Measurements from ENCODE around the gene C20orf144.
A peak's percentile ranks its signal among the peaks of the same experiment; 100 is the strongest.

C20orf144 gene

GRCh38 chr20:33676652-33677645 lies 14.8 kb downstream of the C20orf144 start:
- Histone ChIP-seq H3K9ac (ENCODE audit: low read depth in 1 of 2, low read length in 2 of 2) (no peak overlapping the region), H3K9me3 (ENCODE audit: control insufficient read depth in 1 of 2, low read length in 2 of 2) (no peaks in the 10 kb centered on the region), H3K36me3 (ENCODE audit: control insufficient read depth in 1 of 2, insufficient read depth in 2 of 2, low read length in 2 of 2) (peaks cover 0 to 12% of the 10 kb centered on the region in 2 donors), H3K27ac (ENCODE audit: low read depth, low read length) (no peak overlapping the region), H3K4me3 (ENCODE audit: low read depth in 1 of 2, low read length in 2 of 2) (no peak overlapping the region), H3K27me3 (ENCODE audit: control insufficient read depth in 1 of 2, insufficient read depth in 2 of 2, low read length in 2 of 2) (no peaks in the 10 kb centered on the region), H3K4me1 (ENCODE audit: control insufficient read depth in 1 of 2, insufficient read depth in 2 of 2, low read length in 2 of 2) (peaks cover 25 to 30% of the 10 kb centered on the region in 2 donors)

- no peaks in the 10 kb centered on the region for H3K27me3 ChIP-seq (ENCODE audit: control insufficient read depth in 1 of 2, insufficient read depth in 2 of 2, low read length in 2 of 2)
- no peak overlapping the region for H3K9ac ChIP-seq (ENCODE audit: low read depth in 1 of 2, low read length in 2 of 2)
- H3K36me3 ChIP-seq (ENCODE audit: control insufficient read depth in 1 of 2, insufficient read depth in 2 of 2, low read length in 2 of 2) = peaks cover 0 to 11% of the 10 kb centered on the region in 2 donors
- no peaks in the 10 kb centered on the region for H3K9me3 ChIP-seq (ENCODE audit: control insufficient read depth in 1 of 2, low read length in 2 of 2)
- H3K4me1 ChIP-seq (ENCODE audit: control insufficient read depth in 1 of 2, insufficient read depth in 2 of 2, low read length in 2 of 2) = peaks cover 20 to 22% of the 10 kb centered on the region in 2 donors
- no peak overlapping the region for H3K4me3 ChIP-seq (ENCODE audit: low read depth in 1 of 2, low read length in 2 of 2)
- H3K27ac ChIP-seq (ENCODE audit: low read depth, low read length) = no peak overlapping the region
These were observed 16.0 kb downstream of the C20orf144 start for GRCh38 chr20:33677991-33678702.

GRCh38 chr20:33679758-33680485 lies 17.8 kb downstream of the C20orf144 start:
- Histone ChIP-seq H3K36me3 (ENCODE audit: control insufficient read depth in 1 of 2, insufficient read depth in 2 of 2, low read length in 2 of 2) (peaks cover 0 to 11% of the 10 kb centered on the region in 2 donors), H3K9ac (ENCODE audit: low read depth in 1 of 2, low read length in 2 of 2) (no peak overlapping the region), H3K4me3 (ENCODE audit: low read depth in 1 of 2, low read length in 2 of 2) (no peak overlapping the region), H3K4me1 (ENCODE audit: control insufficient read depth in 1 of 2, insufficient read depth in 2 of 2, low read length in 2 of 2) (peaks cover 15 to 17% of the 10 kb centered on the region in 2 donors), H3K9me3 (ENCODE audit: control insufficient read depth in 1 of 2, low read length in 2 of 2) (no peaks in the 10 kb centered on the region), H3K27me3 (ENCODE audit: control insufficient read depth in 1 of 2, insufficient read depth in 2 of 2, low read length in 2 of 2) (no peaks in the 10 kb centered on the region), H3K27ac (ENCODE audit: low read depth, low read length) (no peak overlapping the region)

GRCh38 chr20:33680686-33681085 lies 18.6 kb downstream of the C20orf144 start:
- Histone ChIP-seq H3K27ac (ENCODE audit: low read depth, low read length) (no peak overlapping the region), H3K4me1 (ENCODE audit: control insufficient read depth in 1 of 2, insufficient read depth in 2 of 2, low read length in 2 of 2) (peaks cover 14 to 17% of the 10 kb centered on the region in 2 donors), H3K9me3 (ENCODE audit: control insufficient read depth in 1 of 2, low read length in 2 of 2) (no peaks in the 10 kb centered on the region), H3K27me3 (ENCODE audit: control insufficient read depth in 1 of 2, insufficient read depth in 2 of 2, low read length in 2 of 2) (no peaks in the 10 kb centered on the region), H3K4me3 (ENCODE audit: low read depth in 1 of 2, low read length in 2 of 2) (no peak overlapping the region), H3K9ac (ENCODE audit: low read depth in 1 of 2, low read length in 2 of 2) (no peak overlapping the region), H3K36me3 (ENCODE audit: control insufficient read depth in 1 of 2, insufficient read depth in 2 of 2, low read length in 2 of 2) (peaks cover 0 to 11% of the 10 kb centered on the region in 2 donors)

- Histone ChIP-seq H3K4me1 (ENCODE audit: control insufficient read depth in 1 of 2, insufficient read depth in 2 of 2, low read length in 2 of 2) (peaks cover 12 to 14% of the 10 kb centered on the region in 2 donors), H3K9ac (ENCODE audit: low read depth in 1 of 2, low read length in 2 of 2) (no peak overlapping the region), H3K27ac (ENCODE audit: low read depth, low read length) (no peak overlapping the region), H3K27me3 (ENCODE audit: control insufficient read depth in 1 of 2, insufficient read depth in 2 of 2, low read length in 2 of 2) (no peaks in the 10 kb centered on the region), H3K4me3 (ENCODE audit: low read depth in 1 of 2, low read length in 2 of 2) (no peak overlapping the region), H3K36me3 (ENCODE audit: control insufficient read depth in 1 of 2, insufficient read depth in 2 of 2, low read length in 2 of 2) (peaks cover 0 to 11% of the 10 kb centered on the region in 2 donors), H3K9me3 (ENCODE audit: control insufficient read depth in 1 of 2, low read length in 2 of 2) (no peaks in the 10 kb centered on the region)
These were observed 19.2 kb downstream of the C20orf144 start for GRCh38 chr20:33681288-33681687.

- H3K9ac ChIP-seq (ENCODE audit: low read depth in 1 of 2, low read length in 2 of 2) = no peak overlapping the region
- no peaks in the 10 kb centered on the region for H3K9me3 ChIP-seq (ENCODE audit: control insufficient read depth in 1 of 2, low read length in 2 of 2)
- H3K36me3 ChIP-seq (ENCODE audit: control insufficient read depth in 1 of 2, insufficient read depth in 2 of 2, low read length in 2 of 2) = peaks cover 0 to 11% of the 10 kb centered on the region in 2 donors
- no peak overlapping the region for H3K27ac ChIP-seq (ENCODE audit: low read depth, low read length)
- peaks cover 16% of the 10 kb centered on the region in 2 donors for H3K4me1 ChIP-seq (ENCODE audit: control insufficient read depth in 1 of 2, insufficient read depth in 2 of 2, low read length in 2 of 2)
- no peak overlapping the region for H3K4me3 ChIP-seq (ENCODE audit: low read depth in 1 of 2, low read length in 2 of 2)
- no peaks in the 10 kb centered on the region for H3K27me3 ChIP-seq (ENCODE audit: control insufficient read depth in 1 of 2, insufficient read depth in 2 of 2, low read length in 2 of 2)
These were observed 19.7 kb downstream of the C20orf144 start for GRCh38 chr20:33681728-33682353.

GRCh38 chr20:33684533-33685327 lies 22.6 kb downstream of the C20orf144 start:
- H3K9me3 ChIP-seq (ENCODE audit: control insufficient read depth in 1 of 2, low read length in 2 of 2) = no peaks in the 10 kb centered on the region
- H3K27ac ChIP-seq (ENCODE audit: low read depth, low read length) = no peak overlapping the region

GRCh38 chr20:33685328-33686099 lies 23.4 kb downstream of the C20orf144 start:
- no peaks in the 10 kb centered on the region for H3K9me3 ChIP-seq (ENCODE audit: control insufficient read depth in 1 of 2, low read length in 2 of 2)
- H3K4me3 ChIP-seq (ENCODE audit: low read depth in 1 of 2, low read length in 2 of 2) = peak overlapping the region; percentile 53 to 68
- H3K27me3 ChIP-seq (ENCODE audit: control insufficient read depth in 1 of 2, insufficient read depth in 2 of 2, low read length in 2 of 2) = no peaks in the 10 kb centered on the region
- H3K27ac ChIP-seq (ENCODE audit: low read depth, low read length) = no peak overlapping the region
- H3K9ac ChIP-seq (ENCODE audit: low read depth in 1 of 2, low read length in 2 of 2) = peak overlapping the region; percentile 26 to 66
- no peaks in the 10 kb centered on the region for H3K36me3 ChIP-seq (ENCODE audit: control insufficient read depth in 1 of 2, insufficient read depth in 2 of 2, low read length in 2 of 2)
- peaks cover 17 to 19% of the 10 kb centered on the region in 2 donors for H3K4me1 ChIP-seq (ENCODE audit: control insufficient read depth in 1 of 2, insufficient read depth in 2 of 2, low read length in 2 of 2)

More at GRCh38 chr20:33684533-33685327, 22.6 kb downstream of the C20orf144 start:
- no peaks in the 10 kb centered on the region for H3K27me3 ChIP-seq (ENCODE audit: control insufficient read depth in 1 of 2, insufficient read depth in 2 of 2, low read length in 2 of 2)
- H3K36me3 ChIP-seq (ENCODE audit: control insufficient read depth in 1 of 2, insufficient read depth in 2 of 2, low read length in 2 of 2) = peaks cover 0 to under 1% of the 10 kb centered on the region in 2 donors
- H3K4me1 ChIP-seq (ENCODE audit: control insufficient read depth in 1 of 2, insufficient read depth in 2 of 2, low read length in 2 of 2) = peaks cover 17 to 19% of the 10 kb centered on the region in 2 donors
- peak overlapping the region; percentile 53 to 68 for H3K4me3 ChIP-seq (ENCODE audit: low read depth in 1 of 2, low read length in 2 of 2)
- peak overlapping the region; percentile 26 to 66 for H3K9ac ChIP-seq (ENCODE audit: low read depth in 1 of 2, low read length in 2 of 2)

Measured in duodenal mucosa (tissue), 2 donors.